B cell (primary cell): ENCODE measurements around the gene WBP11. TPM values are rescaled to one million over a fixed set of nuclear protein-coding genes. Genes with fewer than 3 reads are reported as not detected.

Experiments
- ATAC-seq: fragments of 200-7000 bp; cut with Tn5 transposase; one replicate; pipeline ENCODE4 v1.10.0; 2021; ENCODE audit warnings: low read depth, mild to moderate bottlenecking, moderate number of reproducible peaks, moderate library complexity
- CTCF ChIA-PET: fragments of 350-600 bp; sonication (Branson Sonifier 250); formaldehyde crosslinking; loops from one replicate; lab custom pipeline; 2021; ENCODE audit warnings: antibody characterized with exemption, inconsistent platforms; lab: Charles Lee
- POLR2A ChIA-PET: fragments of 350-600 bp; sonication (Branson Sonifier 250); formaldehyde crosslinking; loops from one replicate; lab custom pipeline; 2021; ENCODE audit warnings: antibody characterized with exemption; lab: Charles Lee
- DNase-seq: peaks from one replicate; pipeline ENCODE4 v3.0.0; 2013
- H2AFZ ChIP-seq: 2 replicates; pipeline ENCODE4 v1.6.1; 2012; ENCODE audit warnings: mild to moderate bottlenecking, low read depth, low read length; ENCODE audit not compliant: insufficient read depth, poor library complexity, severe bottlenecking
- H3K27ac ChIP-seq, 2 donors: 1 replicate in 1 of 2; 2 replicates in 1 of 2; pipeline ENCODE4 v1.5.1; 2012 to 2013; ENCODE audit warnings: low read length in 2 of 2, mild to moderate bottlenecking in 2 of 2, moderate library complexity in 1 of 2
- H3K27me3 ChIP-seq, 4 experiments: fragments of 200-600 bp in 1 of 4; sonication (generic) in 1 of 4; replicated peaks in 1 of 4; 1 replicate in 2 of 4; 2 replicates in 2 of 4; pipeline versions ENCODE4 v1.6.1 to v1.7.0; 2013 to 2016; ENCODE audit warnings: low read length in 3 of 4, mild to moderate bottlenecking in 2 of 4, mixed read lengths in 1 of 4, moderate library complexity in 1 of 4; ENCODE audit not compliant: insufficient read depth in 4 of 4, control insufficient read depth in 3 of 4; ENCODE audit errors: control extremely low read depth in 1 of 4
- H3K36me3 ChIP-seq, 2 experiments: replicated peaks in 1 of 2; 1 replicate in 1 of 2; 2 replicates in 1 of 2; pipeline versions ENCODE4 v1.6.1 to v1.7.1; 2013; ENCODE audit warnings: low read length in 1 of 2; ENCODE audit not compliant: insufficient read depth in 2 of 2, control insufficient read depth in 1 of 2; ENCODE audit errors: control extremely low read depth in 1 of 2, extremely low read depth in 1 of 2
- H3K4me1 ChIP-seq, 2 donors: fragments of 200-600 bp in 1 of 2; sonication (generic) in 1 of 2; 1 replicate in 1 of 2; 2 replicates in 1 of 2; pipeline versions ENCODE4 v1.5.1 to v1.6.1; 2013 to 2017; ENCODE audit warnings: low read length in 2 of 2; ENCODE audit not compliant: control insufficient read depth in 2 of 2, insufficient read depth in 2 of 2
- H3K4me2 ChIP-seq: replicated peaks from 2 replicates; pipeline ENCODE3; 2012; ENCODE audit warnings: mild to moderate bottlenecking, low read depth, low read length; ENCODE audit not compliant: poor library complexity, severe bottlenecking
- H3K4me3 ChIP-seq, 5 experiments: fragments of 200-600 bp in 1 of 5; sonication (generic) in 1 of 5; 1 replicate in 3 of 5; 2 replicates in 2 of 5; pipeline versions ENCODE4 v1.5.1 to v1.7.0; 2011 to 2016; ENCODE audit warnings: low read length in 4 of 5, mild to moderate bottlenecking in 4 of 5, low read depth in 2 of 5, control low read depth in 1 of 5, moderate library complexity in 1 of 5; ENCODE audit not compliant: insufficient read depth in 1 of 5; ENCODE audit errors: control extremely low read depth in 1 of 5, extremely low read depth in 1 of 5
- H3K79me2 ChIP-seq: fragments of 200-600 bp; sonication (generic); one replicate; pipeline ENCODE4 v1.6.0; 2016; ENCODE audit warnings: low read length; ENCODE audit not compliant: control insufficient read depth, insufficient read depth
- H3K9ac ChIP-seq: fragments of 200-600 bp; sonication (generic); 2 replicates; pipeline ENCODE4 v1.6.1; 2017; ENCODE audit warnings: mild to moderate bottlenecking, low read length, moderate library complexity
- H3K9me3 ChIP-seq, 3 donors: one replicate each; pipeline versions ENCODE4 v1.6.1 to v1.7.1; 2013; ENCODE audit warnings: low read length in 2 of 3; ENCODE audit not compliant: control insufficient read depth in 2 of 3, insufficient read depth in 1 of 3; ENCODE audit errors: control extremely low read depth in 1 of 3
- H4K20me1 ChIP-seq: 2 replicates; pipeline ENCODE4 v1.6.0; 2012; ENCODE audit warnings: mild to moderate bottlenecking, low read length; ENCODE audit not compliant: insufficient read depth, control insufficient read depth, poor library complexity, severe bottlenecking
- H3K27ac Mint-ChIP-seq: one replicate; pipeline ENCODE4 v1.8.0; 2021; ENCODE audit warnings: mixed read lengths
- H3K27me3 Mint-ChIP-seq: one replicate; pipeline ENCODE4 v1.8.0; 2021; ENCODE audit warnings: mixed read lengths
- H3K4me1 Mint-ChIP-seq: one replicate; pipeline ENCODE4 v1.8.0; 2021; ENCODE audit warnings: mixed read lengths
- H3K4me3 Mint-ChIP-seq: one replicate; pipeline ENCODE4 v1.8.0; 2021; ENCODE audit warnings: mixed read lengths
- H3K9me3 Mint-ChIP-seq: one replicate; pipeline ENCODE4 v1.8.0; 2022; ENCODE audit warnings: mixed read lengths; ENCODE audit not compliant: insufficient read depth
- CTCF ChIP-seq: fragments of 200-600 bp; IDR thresholded peaks from one replicate; pipeline ENCODE4 v1.8.0; 2022; ENCODE audit warnings: antibody characterized with exemption, mild to moderate bottlenecking
- EZH2 ChIP-seq: IDR thresholded peaks from 2 replicates; pipeline ENCODE4 v1.6.1; 2012; ENCODE audit warnings: borderline replicate concordance, low read depth, mild to moderate bottlenecking, moderate library complexity, low read length; ENCODE audit not compliant: insufficient read depth, poor library complexity, severe bottlenecking
- WGBS: methylation state at CpG from one replicate; pipeline ENCODE4 v1.1.5; 2013; ENCODE audit warnings: missing lambda C conversion rate; ENCODE audit not compliant: insufficient coverage; 5-methylcytosine and 5-hydroxymethylcytosine counted together
- intact Hi-C: fragments of 100-400 bp; cut with micrococcal nuclease; formaldehyde crosslinking; loops from one replicate; pipeline ENCODE4 v1.10.0; 2022
- polyA plus RNA-seq: library from polyadenylated mRNA; depleted of rRNA; stranded (reverse); fragments of >200 nt; gene quantifications from 2 replicates; pipeline ENCODE4 v1.2.3, GENCODE V29; 2012
- total RNA-seq, 2 donors: library from RNA; stranded (reverse); fragments of 120-200 nt in 1 of 2; gene quantifications; 1 replicate in 1 of 2; 2 replicates in 1 of 2; pipeline versions ENCODE4 v1.2.3 to v1.2.4, GENCODE V29; 2013 to 2022

The WBP11 gene
- total and polyA plus RNA-seq, 2 donors (not counting 1 experiment from before 2014, with no cell fraction given), result 13.6 to 84.7 TPM

DNA sequence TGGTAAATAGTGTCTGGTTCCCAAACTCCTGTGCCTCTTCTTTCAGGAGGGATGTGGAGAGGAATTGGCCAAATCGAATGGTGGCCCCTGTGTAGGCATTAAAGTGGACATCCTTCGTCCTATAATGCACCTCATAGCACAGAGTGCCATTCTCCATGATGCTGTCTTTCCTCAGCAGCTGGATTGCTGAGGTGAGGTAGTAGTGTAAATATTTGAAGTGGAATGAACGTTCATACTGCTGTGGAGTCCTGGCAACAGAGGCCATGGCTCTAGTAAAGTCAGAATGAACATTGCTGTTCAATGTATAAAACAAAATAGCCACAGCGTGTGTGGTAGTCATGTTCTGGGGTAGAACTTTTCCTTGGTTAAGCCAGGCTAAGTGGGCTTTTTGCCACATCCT, 37.3 kb upstream of the WBP11 start:
- intact Hi-C loops, result no loop called here
- no peak for ATAC-seq
- Histone ChIP-seq H3K27me3 (peaks cover 0 to 3% (median 0%) of the 10 kb centered on the region in 4 experiments), H3K4me2 (no peak overlapping the region), H3K79me2 (no peaks in the 10 kb centered on the region), H3K4me3 (no peak overlapping the region), H4K20me1 (no peaks in the 10 kb centered on the region), H3K27ac (no peak overlapping the region), H3K9me3 (peaks cover 0 to 1% (median 0%) of the 10 kb centered on the region in 3 donors), H3K9ac (no peak overlapping the region), H3K36me3 (no peaks in the 10 kb centered on the region), H2AFZ (no peak overlapping the region), H3K4me1 (peaks cover 0 to 4% of the 10 kb centered on the region in 2 donors)
- ChIA-PET POLR2A (interaction anchor here (0.6 kb wide), 1 partner anchor 147 kb away, joined by 3 read pairs; no protein-coding TSS in a partner anchor), CTCF (interaction anchor here (0.6 to 1.6 kb wide), 3 partner anchors 11 to 381 kb away, joined by 3 to 4 read pairs (median 3); partner anchors contain the start of gene RERG)
- WGBS, result 89% methylated on average over 3 of the region's 4 CpGs
- H3K4me1 Mint-ChIP-seq, result peaks cover 7% of the 10 kb centered on the region
- TF ChIP-seq EZH2 (no peak), CTCF (no peak)
- H3K4me3 Mint-ChIP-seq, result no peak overlapping the region
- H3K27ac Mint-ChIP-seq, result no peak overlapping the region
- H3K9me3 Mint-ChIP-seq, result no peaks in the 10 kb centered on the region
- DNase-seq, result no peak
- H3K27me3 Mint-ChIP-seq, result peaks cover 24% of the 10 kb centered on the region

DNA sequence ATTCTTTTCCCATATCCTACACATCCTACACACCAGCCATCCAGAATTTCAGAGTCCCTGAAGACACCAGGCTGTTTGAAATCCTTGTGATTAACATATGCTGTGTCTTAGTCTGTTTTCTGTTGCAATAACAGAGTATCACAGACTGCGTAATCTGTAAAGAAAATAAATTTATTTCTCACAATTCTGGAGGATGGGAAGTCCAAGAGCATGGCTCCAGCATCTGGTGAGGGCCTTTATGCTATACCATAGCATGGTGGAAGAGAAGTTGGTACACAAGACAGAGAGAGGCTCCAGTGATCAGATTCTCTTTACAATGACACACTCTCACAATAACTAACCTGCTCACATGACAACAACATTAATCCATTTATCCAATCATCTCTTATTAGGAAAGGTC, 36.0 kb upstream of the WBP11 start:
- CTCF ChIA-PET, result interaction anchor here (0.8 kb wide), 1 partner anchor 158 kb away, joined by 3 read pairs; no protein-coding TSS in a partner anchor
- POLR2A ChIA-PET, result no interaction called here

More for the DNA sequence above, 36.0 kb upstream of the WBP11 start:
- Mint-ChIP-seq H3K4me1 (peaks cover 4% of the 10 kb centered on the region), H3K4me3 (no peak overlapping the region), H3K9me3 (no peaks in the 10 kb centered on the region), H3K27ac (no peak overlapping the region), H3K27me3 (peaks cover 24% of the 10 kb centered on the region)
- TF ChIP-seq CTCF, result no peak
- TF ChIP-seq EZH2, result no peak
- no peaks in the 10 kb centered on the region for H3K79me2 ChIP-seq
- no CpG with 5 or more reads among the region's 1 CpG for WGBS
- no peak overlapping the region for H3K4me3 ChIP-seq
- H3K4me1 ChIP-seq, result no peaks in the 10 kb centered on the region
- peaks cover 0 to 1% (median 0%) of the 10 kb centered on the region in 3 donors for H3K9me3 ChIP-seq
- no peak for DNase-seq
- no peak for ATAC-seq
- H3K27ac ChIP-seq, result no peak overlapping the region
- H3K36me3 ChIP-seq, result no peaks in the 10 kb centered on the region
- intact Hi-C loops, result no loop called here
- H2AFZ ChIP-seq, result no peak overlapping the region
- no peak overlapping the region for H3K4me2 ChIP-seq
- H3K27me3 ChIP-seq, result peaks cover 0 to 3% (median 0%) of the 10 kb centered on the region in 4 experiments
- H4K20me1 ChIP-seq, result no peaks in the 10 kb centered on the region
- H3K9ac ChIP-seq, result no peak overlapping the region
